OCI-LY1 (cell line): ENCODE measurements around the gene COL20A1.
"Not testable (repeated sequence)": the region's sequence is repeated elsewhere in the genome, so short reads cannot be mapped to it uniquely, and the experiment has no call there.

ENCODE experiments used
- H2AFZ ChIP-seq: fragments of 200-600 bp; sonication (generic), shearing (Covaris generic); 2 replicates; pipeline ENCODE4 v1.6.0; 2014; ENCODE audit warnings: antibody characterized with exemption, mild to moderate bottlenecking, low read length
- H3F3A ChIP-seq: fragments of 200-600 bp; sonication (generic), shearing (Covaris generic); 2 replicates; pipeline ENCODE4 v1.6.0; 2014; ENCODE audit warnings: mild to moderate bottlenecking, antibody characterized with exemption, low read length, moderate library complexity; ENCODE audit not compliant: insufficient read depth
- H3K27ac ChIP-seq: fragments of 200-600 bp; sonication (generic); 2 replicates; pipeline ENCODE4 v1.5.1; 2014; ENCODE audit warnings: low read length, mixed run types, mild to moderate bottlenecking, low read depth; ENCODE audit not compliant: poor library complexity, severe bottlenecking
- H3K27me3 ChIP-seq: fragments of 200-600 bp; sonication (generic); 2 replicates; pipeline ENCODE4 v1.6.0; 2014; ENCODE audit warnings: antibody characterized with exemption, mild to moderate bottlenecking, low read length, moderate library complexity; ENCODE audit not compliant: insufficient read depth
- H3K36me3 ChIP-seq: fragments of 200-600 bp; sonication (generic); 2 replicates; pipeline ENCODE4 v1.6.1; 2014; ENCODE audit warnings: mild to moderate bottlenecking, antibody characterized with exemption, low read length, moderate library complexity, mixed read lengths; ENCODE audit not compliant: insufficient read depth
- H3K4me1 ChIP-seq: fragments of 200-600 bp; sonication (generic); 2 replicates; pipeline ENCODE4 v1.5.1; 2014; ENCODE audit warnings: mild to moderate bottlenecking, low read length, moderate library complexity; ENCODE audit not compliant: insufficient read depth, severe bottlenecking
- H3K4me2 ChIP-seq: fragments of 200-600 bp; sonication (generic), shearing (Covaris generic); 2 replicates; pipeline ENCODE4 v1.6.1; 2014; ENCODE audit warnings: low read length
- H3K4me3 ChIP-seq: fragments of 200-600 bp; sonication (generic); 2 replicates; pipeline ENCODE4 v1.5.1; 2014; ENCODE audit warnings: low read length, low read depth, mild to moderate bottlenecking, mixed read lengths; ENCODE audit not compliant: poor library complexity, severe bottlenecking
- H3K79me2 ChIP-seq: fragments of 200-600 bp; shearing (Covaris generic); 2 replicates; pipeline ENCODE4 v1.6.1; 2016; ENCODE audit warnings: mixed run types, low read length, mixed read lengths; ENCODE audit not compliant: insufficient read depth
- H3K9ac ChIP-seq: fragments of 200-600 bp; sonication (generic), shearing (Covaris generic); 2 replicates; pipeline ENCODE4 v1.6.1; 2014; ENCODE audit warnings: mild to moderate bottlenecking, low read length, mixed read lengths
- H3K9me2 ChIP-seq: fragments of 200-600 bp; sonication (generic), shearing (Covaris generic); 2 replicates; pipeline ENCODE4 v1.6.1; 2014; ENCODE audit warnings: low read depth, mild to moderate bottlenecking, low read length, mixed read lengths
- H3K9me3 ChIP-seq: fragments of 200-600 bp; shearing (Covaris generic); 2 replicates; pipeline ENCODE4 v1.6.1; 2014; ENCODE audit warnings: low read length, mixed read lengths
- H4K20me1 ChIP-seq: fragments of 200-600 bp; sonication (generic), shearing (Covaris generic); 2 replicates; pipeline ENCODE4 v1.6.0; 2016; ENCODE audit warnings: mild to moderate bottlenecking, low read length; ENCODE audit not compliant: insufficient read depth
- CTCF ChIP-seq: fragments of 200-600 bp; sonication (generic), shearing (Covaris generic); IDR thresholded peaks from 2 replicates; pipeline ENCODE4 v1.5.1; 2017; ENCODE audit warnings: mild to moderate bottlenecking, antibody characterized with exemption, low read length, moderate library complexity, mixed read lengths
- EZH2 ChIP-seq: fragments of 200-600 bp; sonication (generic), shearing (Covaris generic); IDR thresholded peaks from 2 replicates; pipeline ENCODE4 v1.8.0; 2017; ENCODE audit warnings: borderline replicate concordance, mixed run types, mild to moderate bottlenecking, antibody characterized with exemption, low read length, moderate library complexity, mixed read lengths

The COL20A1 gene

GRCh38 chr20:63301671-63302070, 8.7 kb downstream of the COL20A1 start:
- Histone ChIP-seq H3K9ac (no peak overlapping the region), H3K79me2 (no peaks in the 10 kb centered on the region), H3K27me3 (no peaks in the 10 kb centered on the region; the same call in 1 of the 2 replicates), H3K4me3 (no peak overlapping the region), H3K9me3 (no peaks in the 10 kb centered on the region), H2AFZ (no peak overlapping the region), H3F3A (no peaks in the 10 kb centered on the region), H3K4me1 (no peaks in the 10 kb centered on the region), H3K36me3 (no peaks in the 10 kb centered on the region), H3K4me2 (no peak overlapping the region), H4K20me1 (no peaks in the 10 kb centered on the region), H3K27ac (no peak overlapping the region), H3K9me2 (no peaks in the 10 kb centered on the region)
- TF ChIP-seq CTCF = no peak
- no peak for TF ChIP-seq EZH2

- no peaks in the 10 kb centered on the region for H4K20me1 ChIP-seq
- H3K79me2 ChIP-seq = no peaks in the 10 kb centered on the region
- H2AFZ ChIP-seq = no peak overlapping the region
- H3K27me3 ChIP-seq = no peaks in the 10 kb centered on the region; the same call in 1 of the 2 replicates
- no peak overlapping the region for H3K9ac ChIP-seq
- no peaks in the 10 kb centered on the region for H3K36me3 ChIP-seq
- TF ChIP-seq EZH2 (no peak), CTCF (no peak)
- H3K4me1 ChIP-seq = no peaks in the 10 kb centered on the region
- H3K9me3 ChIP-seq = no peaks in the 10 kb centered on the region
- no peak overlapping the region for H3K27ac ChIP-seq
- no peaks in the 10 kb centered on the region for H3K9me2 ChIP-seq
- H3F3A ChIP-seq = no peaks in the 10 kb centered on the region
- no peak overlapping the region for H3K4me2 ChIP-seq
- H3K4me3 ChIP-seq = no peak overlapping the region
Observed at GRCh38 chr20:63303095-63303666, 10.2 kb downstream of the COL20A1 start.

GRCh38 chr20:63305393-63305792, 12.4 kb downstream of the COL20A1 start:
- H3K27ac ChIP-seq = no peak overlapping the region
- H3K9me2 ChIP-seq = no peaks in the 10 kb centered on the region
- H4K20me1 ChIP-seq = no peaks in the 10 kb centered on the region
- no peak overlapping the region for H2AFZ ChIP-seq
- no peaks in the 10 kb centered on the region for H3K79me2 ChIP-seq
- H3K4me1 ChIP-seq = no peaks in the 10 kb centered on the region
- no peak overlapping the region for H3K4me2 ChIP-seq
- TF ChIP-seq CTCF (no peak), EZH2 (no peak)
- H3K4me3 ChIP-seq = no peak overlapping the region
- H3F3A ChIP-seq = no peaks in the 10 kb centered on the region
- H3K9me3 ChIP-seq = no peaks in the 10 kb centered on the region
- no peaks in the 10 kb centered on the region; the same call in 1 of the 2 replicates for H3K27me3 ChIP-seq
- H3K36me3 ChIP-seq = no peaks in the 10 kb centered on the region
- no peak overlapping the region for H3K9ac ChIP-seq

- not testable (repeated sequence) for H2AFZ ChIP-seq, H3K4me1 ChIP-seq, H3K4me2 ChIP-seq, H3K9ac ChIP-seq, H3K27me3 ChIP-seq, H3K9me3 ChIP-seq, H3K9me2 ChIP-seq, H3F3A ChIP-seq, H3K79me2 ChIP-seq, H3K4me3 ChIP-seq, H4K20me1 ChIP-seq, H3K36me3 ChIP-seq, H3K27ac ChIP-seq
Observed at GRCh38 chr20:63305933-63306672, 13.1 kb downstream of the COL20A1 start.
